Hippocampal formation (tissue), 2 donors: ENCODE measurements around the gene CPLX1.
"Not testable (repeated sequence)": the region's sequence is repeated elsewhere in the genome, so short reads cannot be mapped to it uniquely, and the experiment has no call there.

Experiments used
- DNase-seq, 2 donors: peaks; one replicate each; lab custom pipeline; 2025; lab: John Stamatoyannopoulos, UW

The CPLX1 gene

GRCh38 chr4:819401-820229 is 6.3 kb downstream of the CPLX1 start:
- DNase-seq, result no peak

DNA sequence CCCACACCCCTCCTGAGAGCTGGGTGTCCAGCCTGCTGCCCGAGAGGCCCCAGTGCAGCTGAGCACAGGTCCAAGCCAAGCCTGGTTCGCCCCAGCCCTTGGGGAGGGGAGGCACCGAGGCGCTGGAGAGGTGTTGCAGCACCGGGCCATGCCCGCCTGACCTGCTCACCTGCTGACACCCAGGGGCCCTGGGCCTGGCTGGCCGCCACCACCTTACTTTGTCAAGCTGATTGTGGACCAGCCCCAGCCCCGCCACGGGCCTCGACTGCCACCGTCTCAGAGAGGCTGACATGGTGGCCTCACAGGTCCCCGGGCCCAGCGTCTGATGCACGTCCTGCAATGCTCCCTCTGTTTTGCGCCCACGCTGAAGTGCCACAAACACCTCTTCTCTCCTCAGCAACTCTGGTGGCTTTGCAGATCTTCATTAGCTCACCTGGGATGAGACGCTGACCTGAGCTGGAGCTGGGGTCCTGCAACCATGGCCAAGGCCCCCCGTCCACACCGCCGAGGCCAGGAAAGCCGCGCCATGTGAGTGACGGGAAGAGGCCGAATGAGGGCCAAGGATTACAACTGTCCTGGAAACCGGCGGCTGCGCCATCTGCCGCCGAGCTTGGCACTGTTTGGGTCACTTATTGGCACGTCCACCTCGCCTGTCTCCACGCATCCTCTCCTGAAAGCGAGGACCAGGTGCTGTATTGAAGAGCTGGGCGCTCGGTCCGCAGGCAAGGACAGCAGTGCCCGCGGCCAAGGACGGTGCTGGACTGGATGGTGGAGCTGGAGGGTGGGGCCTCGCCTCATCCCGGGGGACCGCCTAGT is 7.6 kb downstream of the CPLX1 start:
- no peak for DNase-seq

- DNase-seq, result no peak
These were observed 10.3 kb downstream of the CPLX1 start for GRCh38 chr4:815464-816146.

DNA sequence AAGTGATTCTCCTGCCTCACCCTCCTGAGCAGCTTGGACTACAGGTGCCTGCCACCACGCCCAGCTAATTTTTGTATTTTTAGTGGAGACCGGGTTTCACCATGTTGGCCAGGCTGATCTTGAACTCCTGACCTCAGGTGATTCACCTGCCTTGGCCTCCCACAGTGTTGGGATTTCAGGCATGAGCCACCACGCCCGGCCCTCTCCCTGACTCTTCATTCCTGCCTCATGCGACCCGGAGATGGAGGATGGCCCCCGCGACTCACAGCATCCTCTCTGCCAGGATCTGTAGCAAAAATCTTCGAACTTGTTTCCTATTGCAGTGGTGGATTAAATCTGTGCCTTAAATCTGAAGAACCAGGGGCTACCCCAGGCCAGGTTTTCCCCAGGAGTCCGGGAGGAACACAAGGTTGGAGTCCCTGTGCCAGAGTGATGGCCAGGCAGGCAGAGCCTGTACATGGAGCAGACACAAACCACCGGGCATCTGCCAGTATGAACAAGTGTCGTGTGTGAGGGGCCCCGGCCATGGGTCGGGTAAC is 11.5 kb downstream of the CPLX1 start:
- no peak for DNase-seq

- no peak for DNase-seq
These were observed 12.0 kb downstream of the CPLX1 start for GRCh38 chr4:813900-814299.

- peak in 1 of 2 donors; percentile 45 for DNase-seq
These were observed 16.9 kb downstream of the CPLX1 start for GRCh38 chr4:808860-809570.

DNA sequence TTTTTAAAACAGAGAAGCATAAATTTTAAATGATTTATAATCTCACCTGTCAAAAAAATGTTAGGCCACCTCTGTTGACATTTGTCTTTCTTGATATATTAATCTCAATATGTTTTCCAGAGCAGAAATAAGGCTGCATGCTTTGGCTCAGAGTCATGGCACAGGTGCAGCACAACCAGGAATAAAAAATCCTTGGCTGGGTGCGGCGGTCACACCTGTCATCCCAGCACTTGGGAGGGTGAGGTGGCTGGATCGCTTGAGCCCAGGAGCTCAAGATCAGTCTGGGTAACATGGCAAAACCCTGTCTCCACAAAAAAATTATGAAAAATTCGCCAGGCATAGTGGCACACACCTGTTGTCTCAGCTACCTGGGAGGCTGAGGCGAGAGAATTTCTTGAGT is 18.1 kb downstream of the CPLX1 start:
- no peak for DNase-seq

DNA sequence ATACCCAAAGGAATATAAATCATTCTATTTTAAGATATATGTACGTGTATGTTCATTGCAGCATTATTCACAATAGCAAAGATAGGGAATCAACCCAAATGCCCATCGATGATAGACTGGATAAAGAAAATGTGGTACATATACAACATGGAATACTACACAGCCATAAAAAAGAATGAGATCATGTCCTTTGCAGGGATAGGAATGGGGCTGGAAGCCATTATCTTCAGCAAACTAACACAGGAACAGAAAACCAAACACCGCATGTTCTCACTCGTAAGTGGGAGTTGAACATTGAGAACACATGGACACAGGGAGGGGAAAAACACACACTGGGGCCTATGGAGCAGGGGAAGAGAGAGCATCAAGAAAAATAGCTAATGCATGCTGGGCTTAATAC is 18.9 kb downstream of the CPLX1 start:
- DNase-seq, result not testable (repeated sequence)

GRCh38 chr4:804804-805203 is 21.1 kb downstream of the CPLX1 start:
- no peak for DNase-seq

GRCh38 chr4:803884-804283 is 22.0 kb downstream of the CPLX1 start:
- DNase-seq, result no peak

DNA sequence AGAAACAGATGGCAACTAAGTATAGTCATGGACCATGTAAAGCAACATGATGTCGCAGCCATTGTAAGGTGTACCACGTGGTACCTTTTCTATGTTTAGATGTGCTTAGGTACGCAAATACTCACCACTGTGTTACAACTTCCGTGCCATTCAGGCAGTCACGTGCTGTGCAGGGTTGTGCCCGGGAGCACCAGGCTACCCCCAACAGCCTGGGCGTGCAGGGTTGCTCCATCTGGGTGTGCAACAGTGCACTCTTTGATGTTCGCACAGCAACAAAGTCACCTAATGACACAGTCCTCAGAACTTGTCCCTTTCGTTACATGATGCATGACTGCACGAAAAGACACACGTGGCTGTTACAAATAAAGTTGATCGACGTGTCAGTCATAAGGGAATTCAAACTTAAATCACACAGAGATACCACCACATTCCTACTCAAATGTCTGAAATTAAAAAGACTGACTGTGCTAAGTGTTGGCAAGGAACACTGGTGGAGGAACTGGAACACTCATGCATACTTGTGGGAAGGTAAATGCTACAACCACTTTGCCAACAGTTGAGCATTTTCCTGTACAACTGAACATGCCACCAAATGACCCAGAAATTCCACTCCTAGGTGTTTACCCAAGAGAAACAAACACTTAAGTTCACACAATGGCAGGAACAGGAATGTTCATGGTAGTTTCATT is 24.3 kb downstream of the CPLX1 start:
- DNase-seq, result no peak

- DNase-seq, result no peak
These were observed 28.9 kb downstream of the CPLX1 start for GRCh38 chr4:797066-797465.

DNA sequence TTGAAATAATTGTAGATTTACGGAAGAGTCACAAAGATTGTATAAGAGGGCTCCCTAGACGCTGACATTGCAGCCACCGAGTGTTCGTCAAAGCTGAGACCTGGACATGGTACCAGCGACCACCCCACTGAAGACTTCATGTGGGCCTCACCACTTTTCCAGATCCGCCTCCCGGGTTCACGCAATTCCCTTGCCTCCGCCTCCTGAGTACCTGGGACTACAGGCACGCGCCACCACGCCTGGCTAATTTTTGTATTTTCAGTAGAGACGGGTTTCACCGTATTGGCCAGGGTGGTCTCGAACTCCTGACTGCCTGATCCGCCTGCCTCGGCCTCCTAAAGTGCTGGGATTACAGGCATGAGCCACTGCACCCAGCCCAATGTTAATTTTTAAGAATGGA is 29.7 kb downstream of the CPLX1 start:
- no peak for DNase-seq

DNA sequence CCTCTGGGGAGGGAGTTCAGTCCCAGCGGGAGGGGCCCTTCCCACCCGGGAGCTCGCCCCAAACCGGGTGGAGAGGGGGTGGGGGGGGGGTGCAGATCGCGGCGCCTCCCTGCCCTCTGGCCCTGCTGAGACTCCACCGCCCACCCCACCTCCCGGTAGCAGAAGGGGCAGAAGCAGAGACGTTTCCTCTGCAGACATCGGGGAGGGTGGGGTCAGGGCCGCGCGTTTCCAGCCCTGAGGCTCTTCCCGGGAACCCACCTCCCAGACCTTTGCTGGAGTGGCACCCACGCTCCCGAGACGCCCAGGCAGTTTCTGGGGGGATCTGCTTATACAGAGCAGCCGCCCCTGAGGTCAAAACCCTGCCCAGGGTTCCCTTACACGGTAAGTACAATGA is 30.2 kb downstream of the CPLX1 start:
- DNase-seq, result no peak

- DNase-seq, result no peak
These were observed 30.8 kb downstream of the CPLX1 start for GRCh38 chr4:794900-795725.

DNA sequence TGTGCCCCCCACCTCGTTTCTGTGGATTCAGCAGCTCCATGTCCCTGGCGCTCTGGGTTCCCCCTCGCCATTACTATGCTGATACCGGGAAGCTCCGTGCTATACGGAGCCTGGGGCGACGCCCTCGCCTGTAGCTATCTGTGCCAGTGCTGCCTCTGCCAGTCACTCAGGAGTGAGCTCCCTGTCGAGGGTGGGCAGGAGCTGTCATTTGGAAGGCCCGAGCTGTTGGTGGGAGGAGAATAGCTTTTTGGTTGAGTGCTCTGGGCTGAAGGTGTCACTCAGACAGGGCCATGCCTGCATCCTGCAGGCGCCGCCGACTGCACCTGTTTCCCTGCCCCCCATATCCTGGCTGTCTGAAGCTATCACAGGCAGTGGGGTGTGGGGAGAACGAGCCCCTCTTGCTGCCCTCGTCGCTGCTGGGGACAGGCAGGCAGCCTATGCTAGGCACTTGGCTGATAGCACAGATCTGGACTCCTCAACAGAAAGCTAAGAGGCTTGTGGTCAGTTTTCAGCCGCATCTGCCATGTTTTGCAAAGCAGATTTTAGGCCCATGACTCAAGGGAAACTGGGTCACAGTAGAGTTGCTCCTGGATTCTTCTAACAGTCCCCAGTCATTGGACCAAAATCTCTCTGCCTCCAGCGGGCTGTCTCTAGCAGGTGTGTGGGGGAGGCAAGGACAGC is 31.8 kb downstream of the CPLX1 start:
- DNase-seq, result no peak

- DNase-seq, result no peak
These were observed 32.7 kb downstream of the CPLX1 start for GRCh38 chr4:793093-793861.

DNA sequence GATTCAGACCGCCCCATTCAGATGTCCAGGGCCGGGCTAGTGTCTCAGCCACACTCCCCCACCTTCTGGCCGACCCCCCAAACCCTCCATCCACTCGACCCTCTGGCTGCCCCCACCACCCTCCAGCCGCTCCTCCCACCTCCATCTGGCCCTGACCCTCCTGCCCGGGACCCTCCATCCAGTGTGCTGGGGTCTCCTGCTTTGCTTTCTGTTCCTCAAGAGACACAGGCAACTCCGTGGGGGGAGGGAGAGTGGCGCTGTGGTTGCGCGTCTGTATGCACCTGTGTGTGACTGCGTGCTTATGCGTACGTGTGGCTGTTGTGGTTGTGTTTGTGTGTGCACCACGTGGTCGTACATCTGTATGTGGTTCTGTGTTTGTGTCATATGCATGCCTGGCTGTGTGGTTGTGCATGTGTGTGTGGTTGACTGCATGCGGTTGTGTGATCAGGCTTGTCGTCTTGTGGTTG is 33.3 kb downstream of the CPLX1 start:
- no peak for DNase-seq
